ENCODE data around the gene C2orf69. TPM values are rescaled to one million over a fixed set of nuclear protein-coding genes. Genes with fewer than 3 reads are reported as not detected.

The C2orf69 gene
- total RNA-seq, 1 experiment from 2014 or later: 8.3 TPM

- POLR2A ChIA-PET: interaction anchor here (0.6 to 1.9 kb wide), 5 partner anchors 9 to 200 kb away, joined by 4 to 11 read pairs (median 4); partner anchors contain the start of gene TYW5
Observed at GRCh38 chr2:199923924-199924323, 12.8 kb downstream of the C2orf69 start.

GRCh38 chr2:199926806-199927205, 15.7 kb downstream of the C2orf69 start:
- no peak for DNase-seq (ENCODE audit: unreplicated experiment)
- no peaks in the 10 kb centered on the region for H3K9me3 Mint-ChIP-seq (ENCODE audit: unreplicated experiment)
- ChIA-PET CTCF (interaction anchor here (1.0 to 1.5 kb wide), 3 partner anchors 23 to 222 kb away, joined by 3 to 4 read pairs (median 3); no protein-coding TSS in a partner anchor), POLR2A (interaction anchor here (1.3 to 2.8 kb wide), 3 partner anchors 14 to 19 kb away, joined by 3 to 11 read pairs (median 6); partner anchors contain the start of gene C2orf69)
- H3K4me3 Mint-ChIP-seq (ENCODE audit: unreplicated experiment): no peak overlapping the region
- no peaks in the 10 kb centered on the region for H3K27me3 Mint-ChIP-seq (ENCODE audit: insufficient read depth, unreplicated experiment)
- intact Hi-C loops (cut with micrococcal nuclease): no loop called here
- TF ChIP-seq CTCF (IDR thresholded peaks at IDR 0.05; ENCODE audit: unreplicated experiment): no peak
- no peak overlapping the region for H3K27ac Mint-ChIP-seq (ENCODE audit: low read depth, unreplicated experiment)
- no TSS peak for BruUV-seq (replicated peaks)
- peaks cover 54% of the 10 kb centered on the region for H3K36me3 Mint-ChIP-seq (ENCODE audit: insufficient read depth, unreplicated experiment)
- peaks cover 14% of the 10 kb centered on the region for H3K4me1 Mint-ChIP-seq (ENCODE audit: insufficient read depth, unreplicated experiment)

More at GRCh38 chr2:199923924-199924323, 12.8 kb downstream of the C2orf69 start:
- H3K4me1 Mint-ChIP-seq (ENCODE audit: insufficient read depth, unreplicated experiment): peaks cover 14% of the 10 kb centered on the region
- CTCF ChIA-PET: interaction anchor here (0.6 kb wide), 1 partner anchor 304 kb away, joined by 3 read pairs; no protein-coding TSS in a partner anchor
- peaks cover 43% of the 10 kb centered on the region for H3K36me3 Mint-ChIP-seq (ENCODE audit: insufficient read depth, unreplicated experiment)
- no peaks in the 10 kb centered on the region for H3K27me3 Mint-ChIP-seq (ENCODE audit: insufficient read depth, unreplicated experiment)
- no peaks in the 10 kb centered on the region for H3K9me3 Mint-ChIP-seq (ENCODE audit: unreplicated experiment)
- no TSS peak for BruUV-seq (replicated peaks)
- peak overlapping the region; percentile 19 for H3K27ac Mint-ChIP-seq (ENCODE audit: low read depth, unreplicated experiment)
- TF ChIP-seq CTCF (IDR thresholded peaks at IDR 0.05; ENCODE audit: unreplicated experiment): no peak
- intact Hi-C loops (cut with micrococcal nuclease): no loop called here
- no peak for DNase-seq (ENCODE audit: unreplicated experiment)
- no peak overlapping the region for H3K4me3 Mint-ChIP-seq (ENCODE audit: unreplicated experiment)

- no peak for DNase-seq (ENCODE audit: unreplicated experiment)
- intact Hi-C loops (cut with micrococcal nuclease): no loop called here
- POLR2A ChIA-PET: no interaction called here
- H3K9me3 Mint-ChIP-seq (ENCODE audit: unreplicated experiment): no peaks in the 10 kb centered on the region
- CTCF ChIA-PET: interaction anchor here (0.6 kb wide), 1 partner anchor 16 kb away, joined by 3 read pairs; no protein-coding TSS in a partner anchor
- H3K36me3 Mint-ChIP-seq (ENCODE audit: insufficient read depth, unreplicated experiment): peaks cover 54% of the 10 kb centered on the region
- peaks cover 6% of the 10 kb centered on the region for H3K4me1 Mint-ChIP-seq (ENCODE audit: insufficient read depth, unreplicated experiment)
- H3K4me3 Mint-ChIP-seq (ENCODE audit: unreplicated experiment): no peak overlapping the region
- H3K27me3 Mint-ChIP-seq (ENCODE audit: insufficient read depth, unreplicated experiment): no peaks in the 10 kb centered on the region
- no peak overlapping the region for H3K27ac Mint-ChIP-seq (ENCODE audit: low read depth, unreplicated experiment)
- TF ChIP-seq CTCF (IDR thresholded peaks at IDR 0.05; ENCODE audit: unreplicated experiment): no peak
- no TSS peak for BruUV-seq (replicated peaks)
Observed at GRCh38 chr2:199928226-199928625, 17.1 kb downstream of the C2orf69 start.

- ChIA-PET POLR2A (interaction anchor here (0.6 kb wide), 1 partner anchor 94 kb away, joined by 4 read pairs; no protein-coding TSS in a partner anchor), CTCF (interaction anchor here (0.6 to 0.7 kb wide), 3 partner anchors 17 to 1454 kb away, joined by 3 read pairs; no protein-coding TSS in a partner anchor)
- peaks cover 57% of the 10 kb centered on the region for H3K36me3 Mint-ChIP-seq (ENCODE audit: insufficient read depth, unreplicated experiment)
- H3K4me1 Mint-ChIP-seq (ENCODE audit: insufficient read depth, unreplicated experiment): peaks cover 6% of the 10 kb centered on the region
- no peak for TF ChIP-seq CTCF (IDR thresholded peaks at IDR 0.05; ENCODE audit: unreplicated experiment)
- DNase-seq (ENCODE audit: unreplicated experiment): no peak
- intact Hi-C loops (cut with micrococcal nuclease): no loop called here
- no peak overlapping the region for H3K4me3 Mint-ChIP-seq (ENCODE audit: unreplicated experiment)
- no peaks in the 10 kb centered on the region for H3K9me3 Mint-ChIP-seq (ENCODE audit: unreplicated experiment)
- H3K27me3 Mint-ChIP-seq (ENCODE audit: insufficient read depth, unreplicated experiment): no peaks in the 10 kb centered on the region
- no peak overlapping the region for H3K27ac Mint-ChIP-seq (ENCODE audit: low read depth, unreplicated experiment)
- no TSS peak for BruUV-seq (replicated peaks)
Observed at GRCh38 chr2:199928626-199929025, 17.5 kb downstream of the C2orf69 start.

All from MCF 10A (cell line).